Neuronal stem cell (in vitro differentiated cells): ENCODE results near the gene CAPN9.

ENCODE experiments used
- DNase-seq: peaks from one replicate; pipeline ENCODE4 v3.0.0-alpha.2; 2013; ENCODE audit warnings: low spot score
- H2AFZ ChIP-seq: one replicate; pipeline ENCODE4 v1.6.1; 2013; ENCODE audit warnings: mild to moderate bottlenecking, low read length, inconsistent platforms
- H2AK5ac ChIP-seq: 2 replicates; pipeline ENCODE4 v1.6.1; 2013; ENCODE audit warnings: low read depth, mild to moderate bottlenecking, inconsistent platforms, low read length, moderate library complexity, mixed read lengths
- H2BK120ac ChIP-seq: 2 replicates; pipeline ENCODE4 v1.6.1; 2013; ENCODE audit warnings: low read depth, mild to moderate bottlenecking, inconsistent platforms, low read length, moderate library complexity, mixed read lengths
- H2BK12ac ChIP-seq: one replicate; pipeline ENCODE4 v1.6.1; 2013; ENCODE audit warnings: low read length, inconsistent platforms
- H2BK15ac ChIP-seq: 2 replicates; pipeline ENCODE4 v1.6.1; 2013; ENCODE audit warnings: mild to moderate bottlenecking, low read length, inconsistent platforms, mixed read lengths
- H2BK5ac ChIP-seq: one replicate; pipeline ENCODE4 v1.6.1; 2013; ENCODE audit warnings: inconsistent platforms, mild to moderate bottlenecking, low read length, moderate library complexity
- H3K14ac ChIP-seq: one replicate; pipeline ENCODE4 v1.6.1; 2013; ENCODE audit warnings: low read length, inconsistent platforms
- H3K18ac ChIP-seq: 2 replicates; pipeline ENCODE4 v1.6.1; 2013; ENCODE audit warnings: low read length, inconsistent platforms
- H3K23ac ChIP-seq: 2 replicates; pipeline ENCODE4 v1.6.1; 2013; ENCODE audit warnings: low read depth, mild to moderate bottlenecking, mixed read lengths, low read length, inconsistent platforms; ENCODE audit not compliant: poor library complexity
- H3K27ac ChIP-seq: replicated peaks from 3 replicates; pipeline ENCODE4 v1.5.1; 2013; ENCODE audit warnings: low read length, inconsistent platforms
- H3K27me3 ChIP-seq, 3 experiments: 2 replicates each; pipeline ENCODE4 v1.6.1; 2013; ENCODE audit warnings: low read length in 3 of 3, mild to moderate bottlenecking in 2 of 3, inconsistent platforms in 1 of 3, low read depth in 1 of 3, mixed read lengths in 1 of 3, moderate library complexity in 1 of 3; ENCODE audit not compliant: control insufficient read depth in 3 of 3, insufficient read depth in 3 of 3
- H3K36me3 ChIP-seq, 2 donors: replicated peaks in 1 of 2; 2 replicates each; pipeline ENCODE4 v1.6.1; 2013; ENCODE audit warnings: low read length in 2 of 2; ENCODE audit not compliant: control insufficient read depth in 2 of 2, insufficient read depth in 2 of 2
- H3K4ac ChIP-seq: 2 replicates; pipeline ENCODE4 v1.6.1; 2013; ENCODE audit warnings: inconsistent platforms, mild to moderate bottlenecking, low read length, moderate library complexity
- H3K4me1 ChIP-seq, 2 donors: 1 replicate in 1 of 2; 2 replicates in 1 of 2; pipeline ENCODE4 v1.6.1; 2013; ENCODE audit warnings: low read length in 2 of 2, low read depth in 1 of 2; ENCODE audit not compliant: control insufficient read depth in 2 of 2, insufficient read depth in 1 of 2
- H3K4me2 ChIP-seq: one replicate; pipeline ENCODE4 v1.6.1; 2013; ENCODE audit warnings: mild to moderate bottlenecking, low read length, inconsistent platforms; ENCODE audit not compliant: insufficient read depth, poor library complexity, severe bottlenecking
- H3K4me3 ChIP-seq, 2 donors: 2 replicates each; pipeline ENCODE4 v1.5.1; 2013; ENCODE audit warnings: low read length in 2 of 2, mild to moderate bottlenecking in 2 of 2, inconsistent platforms in 1 of 2, moderate library complexity in 1 of 2
- H3K79me1 ChIP-seq: one replicate; pipeline ENCODE4 v1.6.1; 2013; ENCODE audit warnings: low read depth, mild to moderate bottlenecking, inconsistent platforms, low read length, moderate library complexity
- H3K9ac ChIP-seq: one replicate; pipeline ENCODE4 v1.6.1; 2013; ENCODE audit warnings: mild to moderate bottlenecking, low read depth, low read length, inconsistent platforms; ENCODE audit not compliant: poor library complexity
- H3K9me3 ChIP-seq, 2 donors: replicated peaks in 1 of 2; 2 replicates each; pipeline versions ENCODE3 to v1.6.1; 2013; ENCODE audit warnings: low read length in 2 of 2, mild to moderate bottlenecking in 2 of 2, inconsistent platforms in 1 of 2, low read depth in 1 of 2, mixed read lengths in 1 of 2, moderate library complexity in 1 of 2; ENCODE audit not compliant: control insufficient read depth in 2 of 2, insufficient read depth in 1 of 2
- H4K8ac ChIP-seq: one replicate; pipeline ENCODE4 v1.6.1; 2013; ENCODE audit warnings: low read depth, mild to moderate bottlenecking, inconsistent platforms, low read length, moderate library complexity
- H4K91ac ChIP-seq: one replicate; pipeline ENCODE4 v1.6.1; 2013; ENCODE audit warnings: low read length, low read depth, mild to moderate bottlenecking, inconsistent platforms; ENCODE audit not compliant: poor library complexity
- WGBS, 2 donors: extraction: QIAGEN DNeasy Blood & Tissue Kit; methylation state at CpG; one replicate each; pipeline ENCODE4 v1.1.7; 2013; ENCODE audit warnings: missing lambda C conversion rate in 2 of 2, mixed read lengths in 1 of 2; ENCODE audit not compliant: insufficient read length in 2 of 2, insufficient replicate concordance in 1 of 2; ENCODE audit errors: extremely low coverage in 2 of 2; 5-methylcytosine and 5-hydroxymethylcytosine counted together

The CAPN9 gene

GRCh38 chr1:230713138-230713537, 34.0 kb upstream of the CAPN9 start:
- H3K27me3 ChIP-seq = peaks cover 0 to 20% (median 0%) of the 10 kb centered on the region in 3 experiments
- no peaks in the 10 kb centered on the region for H3K79me1 ChIP-seq
- H4K91ac ChIP-seq = no peak overlapping the region
- H2AK5ac ChIP-seq = no peak overlapping the region
- H2AFZ ChIP-seq = no peak overlapping the region
- H3K27ac ChIP-seq = no peak overlapping the region
- no peak overlapping the region for H2BK12ac ChIP-seq
- H2BK120ac ChIP-seq = no peak overlapping the region
- H3K18ac ChIP-seq = no peak overlapping the region
- no peak overlapping the region for H3K23ac ChIP-seq
- no peaks in the 10 kb centered on the region for H3K9me3 ChIP-seq
- no peak for DNase-seq
- H3K4me3 ChIP-seq = no peak overlapping the region
- no peak overlapping the region for H2BK15ac ChIP-seq
- no peak overlapping the region for H3K4me2 ChIP-seq
- H4K8ac ChIP-seq = no peak overlapping the region
- H3K9ac ChIP-seq = no peak overlapping the region
- H2BK5ac ChIP-seq = no peak overlapping the region
- no peaks in the 10 kb centered on the region for H3K36me3 ChIP-seq
- H3K4ac ChIP-seq = no peak overlapping the region
- peaks cover 6 to 11% of the 10 kb centered on the region in 2 donors for H3K4me1 ChIP-seq
- WGBS, 2 donors = no CpG with 5 or more reads among the region's 7 CpGs
- no peak overlapping the region for H3K14ac ChIP-seq

- no CpG with 5 or more reads among the region's 8 CpGs for WGBS, 2 donors
These were observed 33.7 kb upstream of the CAPN9 start for GRCh38 chr1:230713547-230713914.

GRCh38 chr1:230713915-230714764, 33.0 kb upstream of the CAPN9 start, which contains the start of gene AGT:
TSS of gene AGT (minus strand) at chr1:230714122. CDS start at chr1:230710823, 3,299 bp downstream.
- Histone ChIP-seq H3K4me3 (no peak within 1 kb of the TSS), H3K14ac (no peak within 1 kb of the TSS), H2BK5ac (peak within 1 kb of the TSS; percentile 20), H3K27me3 (peaks cover 0 to 16% (median 0%) of the 10 kb centered on the region in 3 experiments), H4K91ac (no peak within 1 kb of the TSS), H3K23ac (no peak within 1 kb of the TSS), H2BK12ac (no peak within 1 kb of the TSS), H3K4me2 (no peak within 1 kb of the TSS), H3K79me1 (no peaks in the 10 kb centered on the region), H3K27ac (no peak within 1 kb of the TSS), H2BK15ac (no peak within 1 kb of the TSS), H2BK120ac (no peak within 1 kb of the TSS), H3K9me3 (no peaks in the 10 kb centered on the region), H4K8ac (peak within 1 kb of the TSS; percentile 78), H3K9ac (peak within 1 kb of the TSS; percentile 73), H3K36me3 (no peaks in the 10 kb centered on the region), H2AK5ac (no peak within 1 kb of the TSS), H3K4me1 (peaks cover 6 to 11% of the 10 kb centered on the region in 2 donors), H3K18ac (peak within 1 kb of the TSS; percentile 22), H3K4ac (no peak within 1 kb of the TSS), H2AFZ (peak within 1 kb of the TSS; percentile 83)
- no peak for DNase-seq
- WGBS, 2 donors = no CpG with 5 or more reads among the region's 24 CpGs

More at GRCh38 chr1:230713547-230713914, 33.7 kb upstream of the CAPN9 start:
- no peak overlapping the region for H4K91ac ChIP-seq
- H2BK120ac ChIP-seq = no peak overlapping the region
- no peak overlapping the region for H3K4ac ChIP-seq
- no peaks in the 10 kb centered on the region for H3K79me1 ChIP-seq
- H3K9me3 ChIP-seq = no peaks in the 10 kb centered on the region
- no peak overlapping the region for H3K9ac ChIP-seq
- H2AFZ ChIP-seq = peak overlapping the region; percentile 83
- H3K36me3 ChIP-seq = no peaks in the 10 kb centered on the region
- H2BK5ac ChIP-seq = no peak overlapping the region
- no peak overlapping the region for H3K23ac ChIP-seq
- H3K4me2 ChIP-seq = no peak overlapping the region
- peaks cover 6 to 11% of the 10 kb centered on the region in 2 donors for H3K4me1 ChIP-seq
- H3K4me3 ChIP-seq = no peak overlapping the region
- H3K27me3 ChIP-seq = peaks cover 0 to 20% (median 0%) of the 10 kb centered on the region in 3 experiments
- no peak for DNase-seq
- H3K14ac ChIP-seq = no peak overlapping the region
- peak overlapping the region; percentile 12 for H3K18ac ChIP-seq
- H2BK15ac ChIP-seq = no peak overlapping the region
- no peak overlapping the region for H2BK12ac ChIP-seq
- no peak overlapping the region for H2AK5ac ChIP-seq
- peak overlapping the region; percentile 78 for H4K8ac ChIP-seq
- no peak overlapping the region for H3K27ac ChIP-seq

- no peak overlapping the region for H3K4ac ChIP-seq
- no peak overlapping the region for H2BK15ac ChIP-seq
- no peak overlapping the region for H4K91ac ChIP-seq
- H3K27ac ChIP-seq = no peak overlapping the region
- H3K4me3 ChIP-seq = no peak overlapping the region
- no peak overlapping the region for H2BK5ac ChIP-seq
- H3K9me3 ChIP-seq = no peaks in the 10 kb centered on the region
- H2BK12ac ChIP-seq = no peak overlapping the region
- no peak overlapping the region for H3K9ac ChIP-seq
- no peak overlapping the region for H3K14ac ChIP-seq
- H4K8ac ChIP-seq = no peak overlapping the region
- H2BK120ac ChIP-seq = no peak overlapping the region
- peaks cover 0 to 11% (median 0%) of the 10 kb centered on the region in 3 experiments for H3K27me3 ChIP-seq
- H3K4me1 ChIP-seq = peaks cover 6 to 11% of the 10 kb centered on the region in 2 donors
- no peak overlapping the region for H3K4me2 ChIP-seq
- no peak overlapping the region for H2AK5ac ChIP-seq
- H3K79me1 ChIP-seq = no peaks in the 10 kb centered on the region
- H3K18ac ChIP-seq = no peak overlapping the region
- no peak overlapping the region for H2AFZ ChIP-seq
- H3K36me3 ChIP-seq = no peaks in the 10 kb centered on the region
- no peak for DNase-seq
- no CpG with 5 or more reads among the region's 3 CpGs for WGBS, 2 donors
- H3K23ac ChIP-seq = no peak overlapping the region
These were observed 31.7 kb upstream of the CAPN9 start for GRCh38 chr1:230715510-230715909.
